Stimulated activated CD4-positive, alpha-beta T cell treated with anti-CD3 and anti-CD28 coated beads, TNF-alpha, amount 100 ng/mL, for 24 hours (primary cell): ENCODE measurements around the gene UGT1A6.

Experiments
- DNase-seq, 3 experiments: peaks; one replicate each; pipeline ENCODE4 v3.0.0-alpha.2; 2020; ENCODE audit warnings: low read depth in 3 of 3

UGT1A6 gene

GRCh38 chr2:233819884-233820773, 127.4 kb downstream of the UGT1A6 start:
- no peak for DNase-seq

GRCh38 chr2:233820774-233821105, 128.1 kb downstream of the UGT1A6 start:
- DNase-seq: no peak

GRCh38 chr2:233821196-233821595, 128.5 kb downstream of the UGT1A6 start:
- DNase-seq: no peak

DNA sequence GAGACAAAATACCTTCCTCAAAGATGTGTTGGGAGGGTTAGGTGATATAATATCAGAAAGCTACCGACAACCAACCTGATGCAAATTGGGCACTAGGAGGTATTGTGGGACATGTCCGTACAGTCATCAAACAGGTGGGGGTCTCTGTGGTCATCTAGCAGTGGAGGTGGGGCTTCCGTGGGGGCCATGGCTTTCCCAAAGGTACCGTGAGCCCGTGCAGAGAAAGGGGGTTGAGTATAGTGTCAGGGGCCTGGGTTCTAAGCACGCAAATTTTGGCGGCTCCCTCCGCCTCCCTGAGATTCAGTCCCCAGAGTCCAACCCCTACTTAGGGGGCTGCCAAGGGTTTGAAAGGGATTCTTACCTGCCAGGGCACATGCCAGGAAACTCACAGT, 129.0 kb downstream of the UGT1A6 start:
- no peak for DNase-seq

- DNase-seq: no peak
Measured at GRCh38 chr2:233822101-233822771, 129.5 kb downstream of the UGT1A6 start.
